ENCODE results near the gene TPRX1.
"Not testable (repeated sequence)": the region's sequence is repeated elsewhere in the genome, so short reads cannot be mapped to it uniquely, and the experiment has no call there.

TPRX1 gene

GRCh38 chr19:47802521-47803043 lies 1.8 kb downstream of the TPRX1 start:
- DNase-seq (ENCODE audit: low read depth in 3 of 3, low spot score in 1 of 3) = no peak

- no peak for DNase-seq (ENCODE audit: low read depth in 3 of 3, low spot score in 1 of 3)
These were observed 3.1 kb downstream of the TPRX1 start for GRCh38 chr19:47801270-47801669.

GRCh38 chr19:47798904-47799266 lies 5.5 kb downstream of the TPRX1 start:
- no peak for DNase-seq (ENCODE audit: low read depth in 3 of 3, low spot score in 1 of 3)

- DNase-seq (ENCODE audit: low read depth in 3 of 3, low spot score in 1 of 3) = no peak
These were observed 6.1 kb downstream of the TPRX1 start for GRCh38 chr19:47797996-47798903.

- no peak for DNase-seq (ENCODE audit: low read depth in 3 of 3, low spot score in 1 of 3)
These were observed 7.6 kb downstream of the TPRX1 start for GRCh38 chr19:47796785-47797184.

- no peak for DNase-seq (ENCODE audit: low read depth in 3 of 3, low spot score in 1 of 3)
These were observed 9.8 kb downstream of the TPRX1 start for GRCh38 chr19:47794526-47794925.

- DNase-seq (ENCODE audit: low read depth in 3 of 3, low spot score in 1 of 3) = no peak
These were observed 11.7 kb downstream of the TPRX1 start for GRCh38 chr19:47792616-47793015.

GRCh38 chr19:47790398-47790814 lies 13.9 kb downstream of the TPRX1 start:
- peak; percentile 49 to 87 (median 64) for DNase-seq (ENCODE audit: low read depth in 3 of 3, low spot score in 1 of 3)

- not testable (repeated sequence) for DNase-seq (ENCODE audit: low read depth in 3 of 3, low spot score in 1 of 3)
These were observed 14.5 kb downstream of the TPRX1 start for GRCh38 chr19:47789811-47790210.

- not testable (repeated sequence) for DNase-seq (ENCODE audit: low read depth in 3 of 3, low spot score in 1 of 3)
These were observed 17.0 kb downstream of the TPRX1 start for GRCh38 chr19:47787307-47787706.

- DNase-seq (ENCODE audit: low read depth in 3 of 3, low spot score in 1 of 3) = no peak
These were observed 17.8 kb downstream of the TPRX1 start for GRCh38 chr19:47786566-47786965.

- no peak for DNase-seq (ENCODE audit: low read depth in 3 of 3, low spot score in 1 of 3)
These were observed 22.6 kb downstream of the TPRX1 start for GRCh38 chr19:47781590-47782262.

GRCh38 chr19:47780215-47780551 lies 24.2 kb downstream of the TPRX1 start:
- DNase-seq (ENCODE audit: low read depth in 3 of 3, low spot score in 1 of 3) = no peak

GRCh38 chr19:47779524-47780214 lies 24.7 kb downstream of the TPRX1 start:
- no peak for DNase-seq (ENCODE audit: low read depth in 3 of 3, low spot score in 1 of 3)

- DNase-seq (ENCODE audit: low read depth in 3 of 3, low spot score in 1 of 3) = no peak
These were observed 25.4 kb downstream of the TPRX1 start for GRCh38 chr19:47778954-47779351.

GRCh38 chr19:47778049-47778953 lies 26.1 kb downstream of the TPRX1 start, which contains the start of gene SELENOW:
TSS of gene SELENOW (plus strand) at chr19:47778703. CDS start at chr19:47778786, 83 bp downstream.
- peak; percentile 36 to 72 (median 58) for DNase-seq (ENCODE audit: low read depth in 3 of 3, low spot score in 1 of 3)

GRCh38 chr19:47777245-47778048 lies 26.9 kb downstream of the TPRX1 start:
- not testable (repeated sequence) for DNase-seq (ENCODE audit: low read depth in 3 of 3, low spot score in 1 of 3)

GRCh38 chr19:47776568-47776967 lies 27.8 kb downstream of the TPRX1 start:
- no peak for DNase-seq (ENCODE audit: low read depth in 3 of 3, low spot score in 1 of 3)

- not testable (repeated sequence) for DNase-seq (ENCODE audit: low read depth in 3 of 3, low spot score in 1 of 3)
These were observed 33.1 kb downstream of the TPRX1 start for GRCh38 chr19:47771291-47771690.

- no peak for DNase-seq (ENCODE audit: low read depth in 3 of 3, low spot score in 1 of 3)
These were observed 34.8 kb downstream of the TPRX1 start for GRCh38 chr19:47769534-47769933.
